Stimulated activated CD8-positive, alpha-beta memory T cell treated with anti-CD3 and anti-CD28 coated beads, Interleukin-7, amount 100 ng/mL, for 24 hours (primary cell): ENCODE data around the gene LMF1.
"Not testable (repeated sequence)": the region's sequence is repeated elsewhere in the genome, so short reads cannot be mapped to it uniquely, and the experiment has no call there.

Source experiments
- DNase-seq: peaks from one replicate; pipeline ENCODE4 v3.0.0-alpha.2; 2020; ENCODE audit warnings: low read depth

Gene LMF1

DNA sequence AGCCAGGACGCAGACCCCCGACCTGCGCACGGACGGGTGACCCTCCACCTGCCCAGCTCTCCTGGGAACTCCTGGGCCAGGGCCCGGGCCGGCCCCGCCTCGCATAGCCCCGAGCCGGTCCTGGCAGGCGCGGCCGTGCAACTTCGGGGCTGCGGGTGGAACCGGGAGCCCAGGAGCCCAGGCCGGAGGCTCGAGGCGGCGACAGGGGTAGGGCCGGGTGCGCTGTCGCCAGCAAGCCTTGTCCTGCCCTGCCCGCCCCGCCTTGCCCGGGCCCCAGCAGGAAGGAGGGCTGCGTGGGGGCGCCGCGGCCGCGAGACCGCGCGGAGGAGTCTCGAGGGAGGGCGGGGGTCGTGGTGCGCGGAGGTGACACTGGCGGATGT, 408 bp downstream of the LMF1 start:
- DNase-seq: no peak

DNA sequence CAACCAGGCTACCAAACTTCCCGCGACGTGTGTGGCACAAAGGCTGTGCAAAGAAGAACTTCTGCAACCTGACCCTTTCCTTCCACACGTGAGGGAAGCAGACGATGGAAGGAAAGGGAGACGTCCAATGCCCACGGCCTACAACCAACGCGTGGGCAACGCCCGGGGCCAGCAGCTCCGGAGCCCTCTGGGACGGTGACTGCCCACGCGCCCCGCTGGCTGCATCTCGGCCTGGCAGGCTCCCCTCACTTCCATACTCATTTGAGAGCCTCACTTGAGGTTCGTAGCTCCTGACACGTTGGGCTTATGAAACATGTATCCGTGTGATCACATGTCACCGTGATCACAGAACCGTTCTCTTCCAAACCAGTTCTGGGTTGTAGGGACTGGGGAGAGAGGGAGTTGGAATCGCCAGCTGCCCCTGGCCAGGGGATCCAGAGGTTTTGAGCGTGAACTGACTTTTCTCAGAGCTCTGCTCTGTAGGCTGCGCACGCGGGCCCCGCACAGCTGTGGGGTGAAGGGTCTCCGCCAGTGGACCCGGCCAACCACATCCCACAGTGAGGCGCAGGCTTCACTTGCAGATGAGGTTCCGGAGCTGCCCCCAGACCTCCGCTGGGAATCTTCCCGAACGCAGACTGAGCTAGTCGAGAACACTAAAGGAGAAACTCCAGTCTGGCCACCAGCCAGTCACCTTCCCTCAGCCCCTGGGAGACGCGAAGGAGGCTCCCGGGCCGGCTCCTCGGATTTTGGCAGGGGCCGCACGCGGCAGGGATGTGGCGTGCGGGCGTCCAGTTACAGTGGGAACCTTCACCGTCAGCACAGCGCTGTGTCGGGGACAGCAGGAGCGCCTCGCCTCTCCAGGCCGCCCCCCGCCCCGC, 1.0 kb downstream of the LMF1 start:
- DNase-seq: no peak

DNA sequence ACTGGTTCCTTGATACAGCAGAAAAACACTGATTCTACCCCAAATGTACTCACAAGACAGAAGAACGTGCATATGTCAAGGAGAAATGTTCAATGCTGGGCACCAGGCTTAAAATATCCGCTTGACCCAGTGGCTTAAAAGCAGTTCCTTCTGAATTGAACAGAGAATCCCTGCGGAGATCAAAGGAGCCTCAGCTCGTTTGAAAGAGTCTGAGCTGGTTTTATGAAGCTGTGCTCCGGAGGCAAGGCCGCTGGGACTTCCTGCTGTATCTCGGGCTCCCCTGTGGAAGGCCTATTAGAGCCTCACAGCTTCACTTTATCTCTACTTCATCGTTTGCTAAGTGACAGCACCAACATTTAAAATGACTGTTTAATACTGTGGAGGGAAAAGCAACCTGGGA, 2.2 kb downstream of the LMF1 start:
- DNase-seq: no peak

DNA sequence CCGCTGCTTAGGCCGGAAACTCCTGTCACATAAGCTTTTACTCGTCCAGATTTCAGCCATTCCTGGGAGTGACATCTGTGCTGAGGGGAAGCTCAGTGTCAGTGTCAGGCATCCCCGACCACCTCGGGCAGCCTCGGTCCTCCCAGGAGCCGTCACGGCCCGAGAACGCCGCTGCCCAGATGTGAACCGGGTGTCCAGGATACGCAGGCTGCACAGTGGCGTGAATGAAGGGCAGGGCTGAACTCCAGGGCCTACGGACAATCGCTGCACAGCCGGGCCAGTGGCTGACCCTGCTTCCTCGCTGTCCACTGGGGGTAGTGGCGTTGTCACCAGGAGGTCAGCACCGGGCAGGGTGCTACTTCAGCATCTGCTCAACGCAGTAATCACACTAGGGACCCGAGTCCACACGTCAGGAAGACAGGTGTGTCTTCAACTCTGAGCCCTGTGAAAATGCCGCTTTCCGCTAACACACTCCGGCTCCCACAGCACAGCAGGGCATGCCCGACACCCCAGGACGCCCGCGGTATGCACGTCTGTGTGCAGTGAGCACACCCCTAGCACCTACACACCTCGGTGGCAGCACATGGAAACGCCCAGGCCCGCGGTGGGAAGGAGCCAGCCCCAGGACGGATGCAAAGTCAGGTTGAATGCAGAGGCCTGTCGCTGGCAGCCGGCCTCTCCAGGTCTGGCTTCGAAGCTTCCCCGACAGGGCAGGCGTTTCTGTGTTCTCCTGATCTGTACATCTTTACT, 3.1 kb downstream of the LMF1 start:
- DNase-seq: no peak

DNA sequence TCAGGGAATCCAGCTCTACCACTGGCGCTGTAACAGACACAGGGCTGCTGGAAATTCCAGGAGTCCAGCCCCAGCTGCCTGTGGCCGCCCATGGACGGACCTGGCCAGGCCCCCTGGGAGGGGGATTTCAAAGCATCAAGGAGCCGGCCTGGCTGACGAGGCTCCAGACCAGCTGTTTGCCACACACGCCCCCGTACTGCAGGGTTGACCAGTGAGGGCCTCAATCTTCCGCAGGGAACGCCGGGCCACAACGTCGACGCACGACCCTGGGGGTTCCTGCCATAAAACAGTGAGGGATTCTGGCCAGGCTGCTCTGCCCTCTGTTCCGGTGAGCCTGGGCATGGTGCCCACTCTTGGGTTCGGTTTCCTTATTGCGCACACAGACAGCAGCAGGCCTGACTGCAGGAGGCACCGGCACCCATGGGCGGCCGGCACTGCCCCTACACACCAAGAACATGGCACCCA, 3.7 kb downstream of the LMF1 start:
- no peak for DNase-seq

DNA sequence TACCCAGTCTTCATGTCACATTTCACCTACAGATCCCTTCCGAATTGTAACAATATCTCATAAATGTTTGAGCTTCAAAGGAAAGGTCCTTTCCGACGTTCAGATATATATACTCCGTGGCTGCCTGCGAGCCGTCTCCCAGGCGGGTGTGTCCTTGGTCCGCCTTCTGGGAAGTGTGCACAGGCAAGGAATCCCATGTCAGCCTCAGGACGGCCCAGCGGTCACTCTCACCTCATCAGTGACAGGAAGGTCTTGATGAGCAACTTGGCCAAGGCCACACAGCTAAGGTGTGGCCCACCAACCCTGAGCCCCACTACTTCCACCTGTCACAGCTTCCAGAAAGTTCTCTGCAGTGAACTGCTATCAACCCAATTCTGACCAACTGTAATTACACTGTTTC, 4.3 kb downstream of the LMF1 start:
- DNase-seq: no peak

DNA sequence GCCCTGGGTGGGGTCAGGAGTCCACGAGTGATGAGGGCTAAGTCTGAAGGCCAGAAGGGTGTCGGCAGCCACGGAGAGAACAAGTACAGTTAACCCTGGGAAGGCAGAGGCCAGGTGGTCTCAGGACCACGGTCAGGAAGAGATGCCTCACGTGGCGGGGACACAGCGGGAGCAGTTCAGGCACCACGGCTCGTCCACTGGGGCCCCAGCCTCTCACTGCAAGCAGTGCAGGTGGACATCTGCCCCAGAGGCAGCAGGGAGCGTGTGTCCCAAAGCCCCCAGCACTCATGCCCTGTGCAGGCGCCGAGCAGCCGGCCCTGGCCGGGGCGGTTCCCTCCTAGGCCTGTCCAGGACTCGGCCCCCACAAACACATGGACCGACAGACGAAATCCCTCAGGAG, 4.7 kb downstream of the LMF1 start:
- DNase-seq: no peak

DNA sequence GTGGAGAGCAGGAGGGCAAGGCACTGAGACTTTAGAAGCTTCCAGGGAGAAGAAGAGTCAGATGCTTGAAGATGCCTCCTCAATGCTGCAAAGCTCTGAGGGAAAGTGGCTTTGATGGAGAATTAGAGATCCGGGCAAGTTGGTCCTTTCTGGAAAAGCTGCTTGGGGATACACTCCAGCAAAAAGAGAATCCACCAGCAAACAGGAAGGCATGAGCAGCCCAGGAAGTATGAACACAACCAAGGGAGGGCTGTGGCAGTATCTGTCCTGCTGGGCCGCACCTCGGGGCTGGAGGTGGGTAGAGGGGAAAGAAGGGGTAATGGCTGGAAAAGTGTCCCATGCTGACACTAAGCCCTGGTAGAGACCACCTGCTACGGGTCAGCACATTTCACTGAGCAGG, 5.3 kb downstream of the LMF1 start:
- no peak for DNase-seq

DNA sequence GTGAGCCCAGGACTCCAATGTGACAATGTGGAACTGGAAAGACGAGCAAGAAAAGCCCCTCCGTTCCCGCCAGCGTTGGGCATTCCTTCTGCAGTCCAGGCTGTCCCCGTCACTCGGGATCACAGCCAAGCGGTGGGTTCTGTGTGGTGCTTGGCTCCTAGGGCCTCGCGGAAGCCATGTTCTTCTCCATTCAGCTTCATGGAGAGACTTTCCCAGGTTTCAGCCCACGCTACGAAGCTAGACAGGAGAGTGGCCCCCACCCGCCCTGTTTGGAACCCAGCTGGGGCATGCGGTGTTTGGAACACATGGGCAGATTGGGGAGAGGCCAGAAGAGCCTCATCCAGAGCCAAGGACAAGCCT, 5.8 kb downstream of the LMF1 start:
- no peak for DNase-seq

DNA sequence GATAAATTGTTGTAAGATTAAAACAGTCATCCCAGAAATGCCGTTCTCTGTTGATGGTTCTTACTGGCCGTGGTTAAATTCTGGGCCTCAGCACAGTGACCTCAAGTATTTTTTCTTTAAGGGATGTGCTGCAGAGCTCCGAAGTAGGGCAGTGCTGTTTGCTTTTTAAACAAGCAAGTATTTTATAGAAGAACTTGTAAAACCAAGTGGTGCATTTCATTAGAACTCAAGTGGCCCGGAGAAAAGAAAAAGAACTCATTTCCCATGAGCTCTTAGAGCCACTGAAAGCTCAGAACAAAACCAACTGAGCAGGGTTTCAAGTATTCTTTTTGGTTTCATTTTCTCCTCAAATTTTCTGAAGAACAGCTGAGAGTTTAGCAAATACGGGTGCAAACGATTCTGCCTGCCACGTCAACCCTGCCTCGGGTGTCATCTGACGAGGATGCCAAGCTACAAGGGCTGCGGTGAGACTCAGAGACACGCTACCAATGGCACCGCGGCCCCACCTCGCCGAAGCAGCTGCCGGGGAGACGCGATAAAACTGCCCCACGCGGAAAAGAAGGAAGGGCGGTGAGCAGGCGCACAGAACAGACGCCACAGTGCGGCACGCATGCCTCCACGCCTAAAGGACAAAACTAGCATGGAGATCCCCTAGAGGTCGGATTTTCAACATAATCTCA, 6.3 kb downstream of the LMF1 start:
- no peak for DNase-seq

DNA sequence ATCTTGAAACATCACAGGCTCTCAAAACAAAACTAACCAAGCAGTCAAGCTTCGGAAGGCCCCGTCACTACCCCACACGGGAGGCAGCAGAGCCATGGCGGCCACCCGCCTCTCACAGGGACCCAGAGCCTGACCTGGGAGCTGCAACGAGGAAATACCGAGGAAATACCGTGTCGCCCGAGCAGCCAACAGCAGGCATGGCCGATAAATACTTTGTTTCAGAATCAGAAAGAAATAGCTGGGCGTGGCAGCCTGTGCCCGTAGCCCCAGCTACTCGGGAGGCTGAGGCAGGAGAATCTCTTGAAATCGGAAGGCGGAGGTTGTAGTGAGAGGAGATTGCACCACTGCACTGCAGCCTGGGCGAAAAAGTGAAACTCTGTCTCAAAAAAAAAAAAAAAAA, 6.9 kb downstream of the LMF1 start:
- DNase-seq: no peak

DNA sequence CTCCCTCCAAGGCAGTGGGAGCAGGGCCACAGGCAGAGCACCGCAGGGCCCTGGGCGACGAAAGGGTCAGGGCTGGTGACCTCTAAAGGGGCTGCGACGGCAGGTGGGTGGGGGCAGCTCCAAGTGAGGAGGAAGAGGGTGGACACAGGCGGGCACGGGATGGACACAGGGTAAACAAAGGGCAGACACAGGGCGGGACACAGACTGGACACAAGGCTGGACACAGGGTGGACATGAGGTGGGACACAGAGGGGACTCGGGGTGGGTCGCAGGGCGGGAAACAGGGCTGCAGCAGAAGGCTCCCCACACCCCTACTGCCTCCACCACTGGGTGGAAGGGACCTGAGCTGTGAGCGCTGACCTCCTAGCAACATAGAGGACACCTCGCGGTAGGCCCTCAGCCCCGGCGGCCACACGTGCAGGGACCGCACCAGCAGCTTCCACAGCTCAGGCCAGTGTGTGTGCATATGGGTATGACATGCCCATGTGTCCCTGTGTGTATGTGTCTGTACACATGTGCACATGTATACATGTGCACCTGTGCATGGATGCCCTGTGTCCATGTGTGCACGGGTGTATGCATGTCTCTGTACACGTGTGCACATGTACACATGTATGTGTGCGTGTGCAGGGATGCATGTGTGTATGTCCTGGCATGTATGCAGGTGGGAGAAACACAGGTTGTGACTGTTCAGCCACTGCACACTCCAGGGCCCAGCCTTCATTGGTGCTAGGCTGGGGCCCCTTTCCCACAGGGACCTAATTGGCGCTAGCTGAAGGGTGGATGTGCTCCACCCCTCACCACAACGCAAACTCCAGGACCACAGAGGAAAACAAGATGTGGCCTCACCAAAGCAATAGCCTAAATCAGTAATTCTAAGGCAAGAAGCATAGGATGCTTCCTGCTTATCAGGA, 7.6 kb downstream of the LMF1 start:
- DNase-seq: no peak

DNA sequence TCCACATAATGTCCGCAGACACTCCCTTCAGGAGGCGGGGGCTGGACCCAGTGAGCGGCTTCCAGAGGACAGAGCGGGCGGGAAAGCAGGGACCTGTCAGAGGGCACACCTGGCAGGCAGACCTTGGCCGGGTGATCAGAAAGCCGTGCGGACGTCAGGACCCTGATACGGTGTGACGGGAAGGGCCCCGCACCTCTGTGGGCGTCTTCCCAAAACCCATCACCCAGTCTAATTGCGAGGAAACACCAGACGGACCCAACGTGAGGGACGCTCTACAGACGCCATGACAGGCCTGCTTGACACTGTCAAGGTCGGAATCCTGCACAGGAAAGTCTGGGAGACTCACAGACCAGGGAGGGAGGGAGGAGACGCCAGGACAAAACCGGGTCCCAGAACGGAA, 8.4 kb downstream of the LMF1 start:
- DNase-seq: no peak

DNA sequence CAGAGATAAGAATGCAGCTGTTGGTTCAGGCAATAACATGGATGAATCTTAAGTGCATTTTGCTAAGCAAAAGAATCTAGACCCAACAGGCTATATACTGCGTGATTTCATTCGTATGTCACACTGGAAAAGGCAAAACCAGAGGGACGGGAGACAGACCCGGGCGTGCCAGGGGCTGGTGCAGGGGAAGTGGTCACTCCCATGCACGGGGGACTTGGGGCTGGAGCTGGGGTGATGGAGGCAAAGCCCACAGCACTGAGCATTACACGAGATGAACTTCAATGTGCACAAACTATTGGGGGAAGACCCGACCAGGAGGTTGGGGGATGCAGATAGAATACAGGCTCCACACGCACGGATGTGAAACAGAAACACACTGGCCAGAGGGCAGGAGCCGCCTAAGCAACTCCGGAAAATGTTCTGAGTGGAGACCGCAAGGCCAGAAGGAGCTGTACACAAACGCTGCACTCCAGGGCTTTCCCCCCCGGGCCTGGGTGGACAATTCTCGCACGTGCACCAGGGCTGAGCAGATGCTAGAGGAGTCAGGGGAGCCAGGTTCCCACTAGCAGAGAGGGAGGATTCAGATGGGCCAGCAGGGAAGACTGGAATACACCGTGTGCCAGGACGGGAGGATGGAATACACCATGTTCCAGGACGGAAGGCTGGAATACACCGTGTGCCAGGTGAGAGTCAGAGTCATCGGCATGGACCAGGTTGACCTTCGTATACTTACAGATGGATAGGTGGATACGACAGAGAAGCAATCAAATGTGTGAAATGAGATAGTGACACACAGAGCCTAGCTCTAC, 11.3 kb downstream of the LMF1 start:
- DNase-seq: no peak

DNA sequence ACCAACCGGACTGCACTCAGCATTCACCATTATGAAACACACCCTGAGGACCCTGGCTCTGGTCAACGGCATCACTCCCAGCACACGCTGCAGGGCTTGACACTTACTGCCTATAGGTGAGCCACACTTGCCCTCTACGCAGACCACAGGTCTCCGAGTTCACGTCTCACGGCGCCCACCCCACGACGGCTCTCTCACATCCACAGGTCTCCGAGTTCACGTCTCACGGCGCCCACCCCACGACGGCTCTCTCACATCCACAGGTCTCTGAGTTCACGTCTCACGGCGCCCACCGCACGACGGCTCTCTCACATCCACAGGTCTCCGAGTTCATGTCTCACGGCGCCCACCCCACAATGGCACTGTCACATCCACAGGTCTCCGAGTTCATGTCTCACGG, 15.0 kb downstream of the LMF1 start:
- DNase-seq: not testable (repeated sequence)

DNA sequence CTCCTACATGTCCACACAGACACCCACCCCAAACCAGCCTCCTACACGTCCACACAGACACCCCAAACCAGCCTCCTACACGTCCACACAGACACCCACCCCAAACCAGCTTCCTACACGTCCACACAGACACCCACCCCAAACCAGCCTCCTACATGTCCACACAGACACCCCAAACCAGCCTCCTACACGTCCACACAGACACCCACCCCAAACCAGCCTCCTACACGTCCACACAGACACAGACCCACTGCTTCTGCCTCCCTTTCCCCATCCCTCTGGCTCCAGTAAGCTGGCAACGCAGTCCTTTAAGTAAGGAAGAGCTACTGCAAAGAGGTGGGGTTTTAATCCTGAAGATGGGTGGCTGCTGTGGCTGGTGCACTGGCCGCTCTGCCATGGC, 17.0 kb downstream of the LMF1 start:
- not testable (repeated sequence) for DNase-seq

DNA sequence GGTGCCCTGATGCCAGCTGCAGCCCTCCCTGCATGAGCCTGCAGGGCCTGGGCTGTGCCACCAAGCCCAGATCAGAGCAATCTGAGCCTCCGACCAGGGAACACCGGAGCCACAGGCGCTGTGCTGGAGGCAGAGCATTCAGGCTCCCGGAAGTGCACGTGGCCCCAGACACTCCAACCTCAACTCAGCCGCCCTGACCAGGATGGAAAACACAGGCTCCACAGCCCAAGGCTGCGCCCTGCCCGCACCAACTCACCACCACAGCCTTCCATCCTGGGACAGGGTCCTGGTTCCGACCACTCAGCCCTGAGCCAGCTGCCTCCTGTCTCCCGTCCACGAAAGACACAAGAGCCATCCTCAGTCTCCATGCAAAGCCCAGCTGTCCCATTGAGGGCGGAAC, 18.5 kb downstream of the LMF1 start:
- DNase-seq: no peak

DNA sequence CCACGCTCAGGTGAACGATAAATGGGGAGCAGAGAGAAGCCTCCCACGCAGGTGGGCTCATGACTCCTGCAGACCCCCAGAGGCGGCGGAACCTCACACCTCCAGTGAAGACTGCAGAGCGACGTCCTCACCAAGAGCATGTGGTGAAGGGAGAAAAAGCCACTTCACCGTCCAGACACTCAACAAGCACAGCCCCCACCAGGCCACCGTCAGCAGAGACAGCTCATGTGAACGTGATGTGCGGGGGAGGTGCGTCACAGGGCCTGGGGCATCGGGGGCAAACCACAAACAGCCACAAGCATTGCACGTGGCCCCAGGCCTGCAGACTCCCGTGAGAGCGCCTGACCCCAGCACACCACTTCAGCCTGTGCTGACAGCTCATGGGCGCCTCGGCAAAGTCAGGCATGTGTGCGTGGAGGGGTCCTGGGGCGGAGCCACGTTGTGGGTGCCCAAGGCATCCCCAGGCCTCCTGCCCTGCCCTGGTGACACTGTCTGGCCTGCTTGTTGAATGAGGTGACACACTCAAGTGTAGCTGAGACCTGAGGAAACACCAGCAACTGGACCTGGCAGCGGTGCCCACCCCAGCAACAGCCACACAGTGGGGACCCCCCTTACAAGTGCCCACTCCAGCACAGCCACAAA, 19.0 kb downstream of the LMF1 start:
- DNase-seq: no peak

DNA sequence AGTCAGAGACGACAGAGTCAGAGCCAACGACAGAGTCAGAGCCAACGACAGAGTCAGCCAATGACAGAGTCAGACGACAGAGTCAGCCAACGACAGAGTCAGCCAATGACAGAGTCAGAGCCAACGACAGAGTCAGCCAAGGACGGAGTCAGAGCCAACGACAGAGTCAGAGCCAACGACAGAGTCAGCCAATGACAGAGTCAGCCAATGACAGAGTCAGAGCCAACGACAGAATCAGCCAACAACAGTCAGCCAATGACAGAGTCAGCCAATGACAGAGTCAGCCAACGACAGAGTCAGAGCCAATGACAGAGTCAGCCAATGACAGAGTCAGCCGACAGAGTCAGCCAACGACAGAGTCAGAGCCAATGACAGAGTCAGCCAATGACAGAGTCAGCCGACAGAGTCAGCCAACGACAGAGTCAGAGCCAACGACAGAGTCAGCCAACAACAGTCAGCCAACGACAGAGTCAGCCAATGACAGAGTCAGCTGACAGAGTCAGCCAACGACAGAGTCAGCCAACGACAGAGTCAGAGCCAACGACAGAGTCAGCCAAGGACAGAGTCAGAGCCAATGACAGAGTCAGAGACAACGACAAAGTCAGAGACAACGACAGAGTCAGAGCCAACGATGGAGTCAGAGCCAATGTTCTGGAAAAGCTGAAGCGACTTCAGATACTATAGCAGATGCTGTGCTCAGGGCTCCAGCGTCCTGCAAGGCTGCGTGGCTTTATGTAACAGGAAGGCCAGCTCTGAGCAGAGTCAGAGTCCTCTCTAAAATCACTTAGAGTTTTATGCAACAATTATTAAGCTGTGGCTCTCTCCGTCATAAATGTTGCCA, 19.8 kb downstream of the LMF1 start:
- DNase-seq: not testable (repeated sequence)

DNA sequence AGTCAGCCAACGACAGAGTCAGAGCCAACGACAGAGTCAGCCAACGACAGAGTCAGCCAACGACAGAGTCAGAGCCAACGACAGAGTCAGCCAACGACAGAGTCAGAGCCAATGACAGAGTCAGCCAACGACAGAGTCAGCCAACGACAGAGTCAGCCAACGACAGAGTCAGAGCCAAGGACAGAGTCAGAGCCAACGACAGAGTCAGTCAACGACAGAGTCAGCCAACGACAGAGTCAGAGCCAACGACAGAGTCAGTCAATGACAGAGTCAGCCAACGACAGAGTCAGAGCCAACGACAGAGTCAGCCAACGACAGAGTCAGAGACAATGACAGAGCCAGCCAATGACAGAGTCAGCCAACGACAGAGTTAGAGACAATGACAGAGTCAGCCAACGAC, 22.0 kb downstream of the LMF1 start:
- not testable (repeated sequence) for DNase-seq
